NOMO-1 treated with DMSO at 0.1 percent for 48 hours (cell line): ENCODE results near the gene BAG1.

ENCODE experiments used
- DNase-seq: peaks from one replicate; lab custom pipeline; 2025; ENCODE audit not compliant: unreplicated experiment; lab: John Stamatoyannopoulos, UW

The BAG1 gene

GRCh38 chr9:33244137-33244784 lies 20.2 kb downstream of the BAG1 start:
- no peak for DNase-seq

- no peak for DNase-seq
These were observed 21.8 kb downstream of the BAG1 start for GRCh38 chr9:33242609-33243134.

- DNase-seq, result no peak
These were observed 23.2 kb downstream of the BAG1 start for GRCh38 chr9:33241298-33241697.

- DNase-seq, result no peak
These were observed 24.6 kb downstream of the BAG1 start, which contains the start of gene SPINK4 for GRCh38 chr9:33239921-33240320. Gene SPINK4, plus strand, starts transcription at chr9:33240167. Its CDS starts 42 bp downstream, at chr9:33240209.

GRCh38 chr9:33236571-33236970 lies 27.9 kb downstream of the BAG1 start:
- DNase-seq, result no peak

GRCh38 chr9:33234511-33235467 lies 29.7 kb downstream of the BAG1 start:
- DNase-seq, result no peak

GRCh38 chr9:33233626-33234342 lies 30.7 kb downstream of the BAG1 start:
- no peak for DNase-seq

GRCh38 chr9:33232815-33233214 lies 31.7 kb downstream of the BAG1 start:
- no peak for DNase-seq

- DNase-seq, result no peak
These were observed 32.9 kb downstream of the BAG1 start for GRCh38 chr9:33231623-33231942.

- no peak for DNase-seq
These were observed 33.5 kb downstream of the BAG1 start for GRCh38 chr9:33230756-33231622.

- DNase-seq, result no peak
These were observed 35.0 kb downstream of the BAG1 start for GRCh38 chr9:33229359-33230114.

GRCh38 chr9:33228606-33229005 lies 35.9 kb downstream of the BAG1 start:
- no peak for DNase-seq

GRCh38 chr9:33227741-33228140 lies 36.8 kb downstream of the BAG1 start:
- no peak for DNase-seq

GRCh38 chr9:33227008-33227398 lies 37.5 kb downstream of the BAG1 start:
- DNase-seq, result peak; percentile 99

GRCh38 chr9:33225319-33226147 lies 39.0 kb downstream of the BAG1 start:
- peak; percentile 95 for DNase-seq

GRCh38 chr9:33223696-33224095 lies 40.8 kb downstream of the BAG1 start:
- peak; percentile 6 for DNase-seq

- no peak for DNase-seq
These were observed 42.5 kb downstream of the BAG1 start for GRCh38 chr9:33222031-33222430.

- no peak for DNase-seq
These were observed 43.0 kb downstream of the BAG1 start for GRCh38 chr9:33221568-33221884.
